HG02973 (cell line): ENCODE results near the gene SLC44A3.

ENCODE experiments used
- ATAC-seq: cut with Tn5 transposase; IDR thresholded peaks from one replicate; pipeline ENCODE4 v1.9.1; 2021; ENCODE audit warnings: moderate library complexity; ENCODE audit not compliant: unreplicated experiment

SLC44A3 gene

GRCh38 chr1:94905207-94905606 is 85.0 kb downstream of the SLC44A3 start:
- ATAC-seq = no peak

DNA sequence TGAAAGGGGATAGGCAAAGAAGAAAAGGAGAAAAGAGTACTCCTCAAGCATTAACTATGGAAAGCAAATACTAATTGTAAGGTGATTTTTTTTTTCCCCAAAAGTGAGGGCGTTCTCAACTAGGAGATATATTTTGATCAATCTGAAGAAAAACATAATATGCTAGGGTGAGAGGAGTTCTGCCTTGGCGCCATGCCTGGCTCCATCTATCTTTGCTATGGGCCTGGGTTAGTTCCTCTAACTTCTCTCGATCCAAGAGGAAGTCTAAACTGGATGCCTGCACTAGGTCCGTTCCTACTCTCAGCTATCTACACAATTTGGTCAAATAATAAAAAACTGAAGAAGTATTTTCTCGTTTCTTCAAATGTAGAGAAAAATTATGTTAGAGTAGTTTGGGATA is 86.2 kb downstream of the SLC44A3 start:
- no peak for ATAC-seq

DNA sequence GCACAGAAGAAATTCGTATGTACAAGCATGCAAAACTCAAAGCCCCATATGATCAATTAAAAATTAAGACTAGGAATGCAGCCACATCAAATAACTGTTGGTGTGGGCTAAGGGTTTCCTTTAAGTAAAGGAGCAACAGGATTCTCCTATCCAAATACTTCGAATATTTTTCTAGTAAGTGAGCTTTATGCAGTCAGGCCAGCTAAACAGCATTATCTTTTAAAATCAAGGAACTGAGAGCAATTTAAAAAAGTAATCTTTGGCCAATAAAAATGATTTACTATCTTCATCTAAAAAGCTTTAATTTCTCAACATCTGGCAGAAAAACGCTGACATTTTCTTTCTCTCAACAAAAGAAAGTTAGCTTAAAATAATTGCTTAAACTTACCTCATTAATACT is 87.0 kb downstream of the SLC44A3 start:
- no peak for ATAC-seq

- ATAC-seq = no peak
Observed at GRCh38 chr1:94908190-94908589, 88.0 kb downstream of the SLC44A3 start.

DNA sequence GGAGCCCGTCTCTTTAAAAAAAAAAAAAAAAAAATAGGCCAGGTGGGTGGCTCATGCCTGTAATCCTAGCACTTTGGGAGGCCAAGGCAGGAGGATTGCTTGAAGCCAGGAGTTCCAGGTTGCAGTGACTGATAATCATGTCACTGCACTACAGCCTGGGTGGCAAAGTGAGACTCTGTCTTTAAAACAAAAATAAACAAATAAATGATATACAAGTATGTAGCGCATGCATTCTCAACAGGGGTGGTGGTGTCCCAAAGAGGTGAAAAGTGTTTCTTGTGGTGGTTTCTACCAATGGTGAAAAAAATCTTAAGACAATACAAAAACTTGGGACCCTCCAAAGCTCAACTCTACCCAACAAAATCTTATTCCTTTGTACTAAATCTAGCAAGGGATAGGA is 88.8 kb downstream of the SLC44A3 start:
- no peak for ATAC-seq

DNA sequence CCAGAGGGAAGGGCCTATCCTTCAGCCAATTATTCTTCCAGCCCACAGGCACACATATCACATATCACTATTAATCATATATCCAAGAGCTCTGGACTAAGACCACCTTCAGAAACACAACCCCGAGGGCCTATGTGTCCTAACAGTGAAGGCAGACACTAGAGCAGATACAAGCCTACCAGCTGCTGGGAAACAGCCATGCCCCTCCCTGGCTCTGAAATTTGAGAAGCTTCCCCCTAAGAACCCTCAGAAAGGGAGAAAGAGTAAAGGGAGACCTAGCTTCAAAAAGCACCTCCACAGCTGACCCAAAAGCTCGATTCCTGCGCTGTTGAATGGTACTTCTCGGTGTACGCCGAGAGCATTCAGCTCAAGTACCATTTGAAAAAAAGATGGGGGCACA is 89.3 kb downstream of the SLC44A3 start:
- ATAC-seq = no peak

DNA sequence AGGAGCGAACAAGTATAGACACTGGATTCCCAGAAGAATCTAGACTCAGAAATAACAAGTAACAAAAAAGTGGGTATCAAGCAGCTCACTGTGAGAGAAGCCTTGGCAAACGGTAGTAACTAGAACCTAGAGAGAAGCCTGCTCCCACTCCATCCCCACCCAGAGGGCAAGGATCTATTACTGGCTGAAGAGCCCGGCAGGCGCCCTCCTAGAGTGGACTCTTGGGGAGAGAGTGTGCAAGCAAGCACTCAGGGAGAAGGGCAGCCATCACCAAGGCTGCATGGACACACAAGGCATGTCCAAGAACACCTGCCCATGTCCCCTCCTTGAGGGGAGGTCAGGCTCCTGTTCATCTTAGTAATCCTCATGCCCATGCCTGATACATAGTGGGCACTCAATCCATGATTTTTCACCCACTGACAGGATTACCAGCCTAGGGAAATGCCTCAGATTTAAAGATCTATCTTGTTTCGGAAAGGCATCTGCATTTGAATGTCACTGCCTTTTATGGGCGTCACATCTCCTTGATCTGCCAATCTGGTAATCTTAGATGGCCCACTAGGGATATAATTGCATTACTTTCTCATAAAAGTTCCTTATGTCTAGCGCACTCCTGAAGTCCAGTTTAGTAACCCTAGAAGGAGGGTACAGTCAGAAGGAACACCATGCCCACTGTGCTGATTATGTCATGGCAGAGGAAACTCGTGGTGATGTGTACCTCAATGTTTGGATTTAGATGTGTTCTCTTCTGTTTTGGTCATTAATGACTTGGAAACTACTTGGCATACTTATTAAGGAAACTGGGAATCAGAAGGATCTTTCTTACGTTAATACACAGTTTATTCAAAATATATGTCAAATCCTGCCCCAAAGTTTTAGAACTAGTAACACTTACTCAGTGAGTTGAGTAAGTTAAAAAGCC is 92.4 kb downstream of the SLC44A3 start:
- no peak for ATAC-seq

GRCh38 chr1:94917251-94917650 is 97.1 kb downstream of the SLC44A3 start:
- no peak for ATAC-seq

DNA sequence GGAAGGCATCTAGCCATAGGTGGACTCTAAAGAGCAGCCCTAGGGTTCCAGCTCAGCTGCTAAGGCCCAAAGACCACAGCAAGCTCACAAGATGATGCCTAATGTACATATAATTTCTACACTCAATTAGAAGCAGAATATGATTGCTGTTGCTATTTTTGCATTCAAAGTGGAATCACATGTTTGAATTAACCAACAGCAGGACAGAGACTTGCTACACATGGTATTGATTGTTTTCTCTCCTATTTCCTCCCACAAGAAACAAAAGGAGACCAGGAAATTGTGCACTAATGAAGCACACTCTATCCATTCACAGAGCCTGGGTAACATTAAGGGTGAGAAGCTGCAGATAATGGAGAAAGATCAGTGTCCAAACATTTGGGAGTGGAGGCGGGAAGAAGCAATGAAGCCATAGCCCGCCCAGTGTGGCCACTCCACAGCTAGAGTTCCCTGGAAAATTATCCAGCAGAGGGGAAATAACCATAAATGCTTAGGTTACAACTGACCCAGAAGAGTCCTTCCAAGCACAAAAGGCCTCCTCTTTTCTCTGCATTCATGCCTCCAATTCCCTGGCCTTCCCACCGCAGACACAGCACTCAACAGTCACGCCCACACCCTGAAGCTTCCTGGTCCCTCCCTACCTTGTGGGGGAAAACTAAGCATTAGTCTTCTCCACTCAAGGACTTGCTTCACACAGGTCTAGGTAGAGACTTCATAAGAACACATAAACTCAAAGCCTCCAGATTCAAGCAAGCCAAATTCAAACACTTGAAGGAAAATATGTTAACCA is 99.3 kb downstream of the SLC44A3 start:
- no peak for ATAC-seq

DNA sequence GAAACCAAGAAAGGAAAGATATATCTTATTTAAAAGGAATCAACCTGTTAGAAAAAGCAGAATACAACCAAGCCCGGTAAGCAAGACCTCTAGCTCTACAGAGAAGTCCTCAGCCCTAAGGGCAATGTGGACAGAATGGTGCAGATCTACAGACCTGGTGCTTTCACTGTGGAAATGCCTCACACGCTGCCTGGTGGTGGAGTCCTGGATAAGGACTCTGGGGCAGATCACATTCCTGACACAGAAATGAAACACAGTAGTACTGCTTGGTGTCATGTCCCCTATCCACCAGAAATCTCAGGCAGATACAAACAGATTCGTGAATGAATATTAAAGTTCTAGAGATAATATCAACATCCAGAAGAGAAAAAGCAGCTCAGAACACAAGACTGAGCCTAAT is 99.9 kb downstream of the SLC44A3 start:
- no peak for ATAC-seq

- ATAC-seq = no peak
Observed at GRCh38 chr1:94921977-94922376, 101.8 kb downstream of the SLC44A3 start.

DNA sequence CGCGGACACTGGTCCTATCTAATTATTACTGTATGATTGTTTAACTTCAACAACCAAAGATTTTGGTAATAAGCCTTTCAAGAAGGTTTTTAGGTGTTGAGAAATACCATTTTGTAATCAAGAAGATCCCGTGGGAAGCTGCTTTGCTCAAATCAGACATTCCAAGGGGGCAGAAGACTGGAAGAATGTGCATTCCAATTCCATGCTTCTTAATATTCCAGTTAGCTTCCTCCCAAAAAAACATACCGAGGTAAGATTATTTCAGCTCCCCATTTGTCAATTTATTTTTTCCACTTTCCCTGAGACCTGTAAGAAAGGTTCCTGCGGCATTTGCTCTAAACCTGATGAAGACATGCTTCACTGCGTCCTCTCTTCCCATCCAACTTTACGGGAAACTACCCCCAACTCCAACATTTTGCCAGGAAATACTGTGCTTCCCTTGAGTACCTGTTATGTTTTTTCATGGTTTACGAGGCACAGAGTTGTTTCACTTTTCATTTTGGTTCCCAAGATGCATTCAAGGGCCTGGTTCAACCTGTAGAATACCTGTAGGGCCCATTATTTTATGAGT is 102.7 kb downstream of the SLC44A3 start:
- no peak for ATAC-seq

DNA sequence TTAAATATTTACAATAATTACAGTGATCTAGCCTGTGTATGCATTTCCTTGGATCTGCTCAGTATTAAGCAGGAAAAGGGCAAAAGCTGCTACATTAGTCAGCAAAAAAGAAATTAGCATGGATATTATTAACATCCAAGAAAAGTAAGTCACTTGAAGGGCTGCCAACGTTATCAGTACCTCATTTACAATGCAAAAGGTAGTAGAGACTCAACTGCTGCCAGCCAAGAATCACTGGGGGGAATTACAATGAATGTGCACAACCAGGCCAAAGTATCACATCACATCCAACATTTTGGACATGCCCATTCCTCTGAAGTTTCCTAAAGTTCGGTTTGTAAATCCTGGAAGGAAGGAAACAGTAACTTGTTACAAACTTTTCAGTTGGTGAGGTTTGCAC is 104.8 kb downstream of the SLC44A3 start:
- ATAC-seq = no peak

- ATAC-seq = no peak
Observed at GRCh38 chr1:94925561-94926125, 105.5 kb downstream of the SLC44A3 start.

DNA sequence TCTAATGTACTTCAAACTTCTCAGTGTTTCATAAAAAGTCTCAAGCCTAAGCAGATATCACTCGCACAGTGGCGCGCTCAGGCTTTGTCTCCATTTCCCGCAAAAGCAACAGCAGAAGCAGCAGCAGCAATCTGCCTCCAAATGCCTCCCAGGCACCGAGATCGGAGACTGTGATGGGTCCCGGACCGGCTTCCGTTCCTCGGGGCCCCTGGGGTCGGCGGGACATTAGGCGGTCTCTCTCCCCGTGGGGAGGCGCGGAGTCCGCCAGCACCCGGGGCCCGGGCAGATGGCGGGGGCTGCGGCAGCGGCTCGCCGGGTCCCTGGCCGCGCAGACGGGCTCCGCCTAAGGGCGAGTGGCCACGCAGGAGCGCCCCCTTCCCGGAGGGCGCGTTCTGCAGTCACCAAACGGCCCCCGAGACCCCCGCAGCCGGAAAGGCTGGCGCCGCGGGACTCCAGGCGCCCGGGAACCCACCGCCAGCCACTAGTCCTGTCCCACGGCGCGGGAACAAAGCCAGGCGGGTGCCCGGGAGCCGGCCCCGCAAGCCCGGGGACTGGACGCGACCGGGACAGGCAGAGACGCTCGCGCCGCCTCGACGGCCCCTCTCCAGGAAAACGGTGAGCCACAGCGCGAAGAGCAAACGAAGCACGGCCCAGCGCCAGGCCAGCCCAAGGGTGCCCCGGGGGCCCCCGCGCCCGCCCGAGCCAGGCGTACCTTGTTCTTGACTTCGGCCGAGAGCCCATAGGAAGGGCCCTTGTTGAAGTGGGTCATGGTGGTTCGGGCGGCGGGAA is 106.2 kb downstream of the SLC44A3 start:
- ATAC-seq = no peak

- ATAC-seq = peak; percentile 69
Observed at GRCh38 chr1:94926915-94927404, 106.8 kb downstream of the SLC44A3 start, which contains the start of gene CNN3. TSS of gene CNN3 (minus strand) at chr1:94927110. CDS start at chr1:94926894, 216 bp downstream.

- ATAC-seq = peak; percentile 13
Observed at GRCh38 chr1:94927405-94928175, 107.4 kb downstream of the SLC44A3 start.

GRCh38 chr1:94928293-94928939 is 108.3 kb downstream of the SLC44A3 start:
- no peak for ATAC-seq
